ENCODE results near the gene TEX261.

Gene TEX261

DNA sequence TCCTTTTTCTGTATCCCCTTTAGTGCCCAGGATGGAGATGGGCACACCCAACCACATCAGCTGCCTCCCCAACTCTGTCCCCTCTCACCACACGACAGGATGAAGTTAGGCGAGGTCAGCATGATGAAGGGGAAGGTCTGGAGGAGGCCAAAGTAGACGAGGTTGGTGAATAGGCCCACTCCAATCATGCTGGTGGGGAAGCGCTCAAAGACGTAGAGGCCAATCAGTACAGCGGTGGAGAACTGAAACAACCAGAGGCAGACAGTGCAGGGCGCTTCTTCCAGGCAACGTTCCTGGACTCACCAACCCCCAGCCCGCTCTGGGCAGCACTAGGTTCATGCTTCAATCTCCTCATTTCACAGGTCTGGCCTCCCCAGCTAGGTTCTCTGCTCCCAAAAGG lies 2.9 kb downstream of the TEX261 start:
- peaks cover 25% of the 10 kb centered on the region for H3K79me2 ChIP-seq (ENCODE audit: insufficient read depth, low read length)
- TF ChIP-seq EZH2phosphoT487 (conservative IDR thresholded peaks at IDR 0.05; ENCODE audit: low read length), result no peak
- TF ChIP-seq, protein P1, sequence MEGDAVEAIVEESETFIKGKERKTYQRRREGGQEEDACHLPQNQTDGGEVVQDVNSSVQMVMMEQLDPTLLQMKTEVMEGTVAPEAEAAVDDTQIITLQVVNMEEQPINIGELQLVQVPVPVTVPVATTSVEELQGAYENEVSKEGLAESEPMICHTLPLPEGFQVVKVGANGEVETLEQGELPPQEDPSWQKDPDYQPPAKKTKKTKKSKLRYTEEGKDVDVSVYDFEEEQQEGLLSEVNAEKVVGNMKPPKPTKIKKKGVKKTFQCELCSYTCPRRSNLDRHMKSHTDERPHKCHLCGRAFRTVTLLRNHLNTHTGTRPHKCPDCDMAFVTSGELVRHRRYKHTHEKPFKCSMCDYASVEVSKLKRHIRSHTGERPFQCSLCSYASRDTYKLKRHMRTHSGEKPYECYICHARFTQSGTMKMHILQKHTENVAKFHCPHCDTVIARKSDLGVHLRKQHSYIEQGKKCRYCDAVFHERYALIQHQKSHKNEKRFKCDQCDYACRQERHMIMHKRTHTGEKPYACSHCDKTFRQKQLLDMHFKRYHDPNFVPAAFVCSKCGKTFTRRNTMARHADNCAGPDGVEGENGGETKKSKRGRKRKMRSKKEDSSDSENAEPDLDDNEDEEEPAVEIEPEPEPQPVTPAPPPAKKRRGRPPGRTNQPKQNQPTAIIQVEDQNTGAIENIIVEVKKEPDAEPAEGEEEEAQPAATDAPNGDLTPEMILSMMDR (IDR thresholded peaks at IDR 0.05; ENCODE audit: insufficient read depth, low read length, poor library complexity, severe bottlenecking), result no peak
- H3K9me2 ChIP-seq (replicated peaks; ENCODE audit: insufficient read depth, low read length), result no peaks in the 10 kb centered on the region
- no peaks in the 10 kb centered on the region for H3K9me3 ChIP-seq (ENCODE audit: insufficient read depth, low read length)
- H3K27ac ChIP-seq (ENCODE audit: low read depth, low read length), result no peak overlapping the region
- no peak overlapping the region for H2AFZ ChIP-seq (ENCODE audit: low read depth, low read length, severe bottlenecking)
- H3K27me3 ChIP-seq (ENCODE audit: low read length), result no peaks in the 10 kb centered on the region
- no peak overlapping the region for H3K4me3 ChIP-seq (ENCODE audit: insufficient read depth, low read length, poor library complexity, severe bottlenecking)
- H3K4me2 ChIP-seq (ENCODE audit: low read depth, low read length, poor library complexity, severe bottlenecking), result no peak overlapping the region
- H3K9ac ChIP-seq (ENCODE audit: low read length), result no peak overlapping the region
- no peaks in the 10 kb centered on the region for H3K36me3 ChIP-seq (ENCODE audit: low read length)
- H4K20me1 ChIP-seq (ENCODE audit: low read depth, low read length), result no peaks in the 10 kb centered on the region; the same call in 1 of the 2 replicates
- H3F3A ChIP-seq (ENCODE audit: insufficient read depth), result 0 out of 2 replicates have a peak, but pooled peaks cover 4% of the 10 kb centered on the region

DNA sequence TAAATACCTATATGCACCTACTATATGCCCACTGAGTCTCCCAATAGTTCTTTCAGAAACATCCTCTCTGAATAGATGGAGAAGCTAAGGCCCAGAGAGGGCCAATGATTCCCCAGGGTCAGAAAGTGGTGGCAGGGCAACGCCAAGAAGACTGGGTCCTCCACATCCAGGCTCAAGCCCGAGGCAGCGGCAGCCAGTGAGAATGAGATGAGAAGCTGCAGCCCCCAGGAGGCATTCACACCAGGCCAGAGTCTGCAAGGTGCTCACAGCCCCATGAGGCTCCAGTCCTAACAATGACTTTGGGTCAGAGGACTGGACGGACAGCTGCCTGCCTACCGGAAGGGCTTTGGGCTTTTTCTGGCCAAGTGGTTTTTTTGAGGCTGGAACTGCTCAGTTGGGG lies 3.5 kb downstream of the TEX261 start:
- H3K9ac ChIP-seq (ENCODE audit: low read length), result no peak overlapping the region
- H4K20me1 ChIP-seq (ENCODE audit: low read depth, low read length), result no peaks in the 10 kb centered on the region; the same call in 1 of the 2 replicates
- no peak overlapping the region for H2AFZ ChIP-seq (ENCODE audit: low read depth, low read length, severe bottlenecking)
- H3K9me3 ChIP-seq (ENCODE audit: insufficient read depth, low read length), result no peaks in the 10 kb centered on the region
- no peak overlapping the region for H3K27ac ChIP-seq (ENCODE audit: low read depth, low read length)
- no peaks in the 10 kb centered on the region for H3K27me3 ChIP-seq (ENCODE audit: low read length)
- TF ChIP-seq, protein P1 (IDR thresholded peaks at IDR 0.05; ENCODE audit: insufficient read depth, low read length, poor library complexity, severe bottlenecking), result no peak
- TF ChIP-seq EZH2phosphoT487 (conservative IDR thresholded peaks at IDR 0.05; ENCODE audit: low read length), result no peak
- no peak overlapping the region for H3K4me3 ChIP-seq (ENCODE audit: insufficient read depth, low read length, poor library complexity, severe bottlenecking)
- H3K4me2 ChIP-seq (ENCODE audit: low read depth, low read length, poor library complexity, severe bottlenecking), result no peak overlapping the region
- H3K36me3 ChIP-seq (ENCODE audit: low read length), result no peaks in the 10 kb centered on the region
- 0 out of 2 replicates have a peak, but pooled peaks cover 4% of the 10 kb centered on the region for H3F3A ChIP-seq (ENCODE audit: insufficient read depth)
- peaks cover 25% of the 10 kb centered on the region for H3K79me2 ChIP-seq (ENCODE audit: insufficient read depth, low read length)
- H3K9me2 ChIP-seq (replicated peaks; ENCODE audit: insufficient read depth, low read length), result no peaks in the 10 kb centered on the region

DNA sequence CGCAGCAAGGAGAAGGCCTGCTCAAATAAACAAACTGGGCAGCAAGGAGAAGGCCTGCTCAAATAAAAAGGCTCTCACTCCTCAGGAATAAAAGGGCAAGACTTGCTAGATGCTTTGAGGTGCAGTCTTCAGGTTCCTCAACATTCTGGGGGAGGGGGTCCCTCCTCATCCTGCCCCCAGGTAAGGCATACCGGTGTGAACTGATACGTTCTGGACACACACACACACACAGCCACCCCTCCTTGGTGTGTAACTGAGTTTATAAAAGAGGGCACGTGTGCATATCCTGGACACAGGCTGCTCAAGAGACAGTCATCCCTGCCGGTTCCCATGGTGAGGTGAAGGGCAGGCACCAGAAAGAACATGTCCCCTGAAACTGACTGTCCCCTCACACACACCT lies 4.5 kb downstream of the TEX261 start:
- no peak overlapping the region for H3K4me3 ChIP-seq (ENCODE audit: insufficient read depth, low read length, poor library complexity, severe bottlenecking)
- H3K4me2 ChIP-seq (ENCODE audit: low read depth, low read length, poor library complexity, severe bottlenecking), result no peak overlapping the region
- TF ChIP-seq, protein P1 (IDR thresholded peaks at IDR 0.05; ENCODE audit: insufficient read depth, low read length, poor library complexity, severe bottlenecking), result no peak
- no peak for TF ChIP-seq EZH2phosphoT487 (conservative IDR thresholded peaks at IDR 0.05; ENCODE audit: low read length)
- no peak overlapping the region for H2AFZ ChIP-seq (ENCODE audit: low read depth, low read length, severe bottlenecking)
- H3K9me3 ChIP-seq (ENCODE audit: insufficient read depth, low read length), result no peaks in the 10 kb centered on the region
- H3K79me2 ChIP-seq (ENCODE audit: insufficient read depth, low read length), result peaks cover 25% of the 10 kb centered on the region
- H3K36me3 ChIP-seq (ENCODE audit: low read length), result no peaks in the 10 kb centered on the region
- H3F3A ChIP-seq (ENCODE audit: insufficient read depth), result no peaks in the 10 kb centered on the region
- H3K27me3 ChIP-seq (ENCODE audit: low read length), result no peaks in the 10 kb centered on the region
- H3K9ac ChIP-seq (ENCODE audit: low read length), result no peak overlapping the region
- H3K27ac ChIP-seq (ENCODE audit: low read depth, low read length), result no peak overlapping the region
- H4K20me1 ChIP-seq (ENCODE audit: low read depth, low read length), result no peaks in the 10 kb centered on the region; the same call in 1 of the 2 replicates
- no peaks in the 10 kb centered on the region for H3K9me2 ChIP-seq (replicated peaks; ENCODE audit: insufficient read depth, low read length)
